Activated CD8-positive, alpha-beta memory T cell treated with anti-CD3 and anti-CD28 coated beads for 48 hours (primary cell): ENCODE measurements around the gene SP140L.
"Not testable (repeated sequence)": the region's sequence is repeated elsewhere in the genome, so short reads cannot be mapped to it uniquely, and the experiment has no call there.

ENCODE experiments used
- DNase-seq, 3 experiments: peaks; one replicate each; pipeline ENCODE4 v3.0.0-alpha.2; 2020; ENCODE audit warnings: low read depth in 2 of 3, low spot score in 2 of 3

Gene SP140L

DNA sequence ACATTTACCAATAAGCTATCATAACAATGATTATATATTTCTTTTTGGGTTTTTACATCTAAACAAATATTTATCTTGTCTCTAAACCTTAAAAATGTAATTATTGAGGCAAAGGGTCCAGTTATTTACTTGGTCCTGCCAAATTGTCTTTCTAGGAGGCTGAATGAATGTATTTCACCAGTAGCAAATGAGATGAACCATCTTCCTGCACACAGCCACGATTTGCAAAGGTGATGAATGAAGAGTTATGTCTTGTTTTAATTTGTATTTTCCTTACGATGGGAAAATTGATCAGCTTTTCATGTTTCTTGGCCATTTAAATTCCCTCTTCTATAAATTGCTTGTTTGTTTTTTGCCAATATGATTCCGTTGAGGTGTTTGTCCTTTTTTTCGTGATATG lies 90.4 kb downstream of the SP140L start:
- no peak for DNase-seq

DNA sequence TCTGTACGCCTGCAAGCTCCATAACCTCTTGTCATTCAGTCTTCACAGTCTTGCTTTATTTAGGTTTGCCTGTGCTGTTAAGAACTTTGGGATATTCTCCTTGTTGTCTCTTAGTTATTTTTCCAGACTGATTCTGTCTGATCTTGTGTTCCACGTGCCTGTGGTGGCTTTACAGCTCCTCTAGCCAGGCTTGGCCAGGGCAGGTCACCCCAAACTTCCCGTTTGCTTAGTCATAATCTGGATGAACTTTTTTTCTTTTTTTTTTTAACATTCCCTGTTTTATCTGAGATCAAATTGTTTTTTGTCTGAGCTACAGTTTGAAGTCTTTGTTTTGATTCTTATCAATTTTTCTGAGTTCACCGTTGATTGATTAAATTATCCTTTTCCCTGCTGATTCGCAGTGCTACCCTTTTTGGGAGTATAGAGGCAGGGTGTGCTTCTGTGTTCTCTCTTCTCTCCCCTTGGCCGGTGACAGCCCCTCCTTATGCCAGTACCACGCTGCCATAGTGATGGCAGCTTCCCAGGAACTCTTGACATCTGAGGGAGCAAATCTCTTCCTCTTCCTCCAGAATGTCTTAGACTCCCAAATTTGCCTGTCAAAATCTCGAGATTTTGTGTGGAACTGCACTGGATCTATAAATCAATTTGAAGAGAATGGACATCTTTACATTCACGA lies 91.5 kb downstream of the SP140L start:
- no peak for DNase-seq

DNA sequence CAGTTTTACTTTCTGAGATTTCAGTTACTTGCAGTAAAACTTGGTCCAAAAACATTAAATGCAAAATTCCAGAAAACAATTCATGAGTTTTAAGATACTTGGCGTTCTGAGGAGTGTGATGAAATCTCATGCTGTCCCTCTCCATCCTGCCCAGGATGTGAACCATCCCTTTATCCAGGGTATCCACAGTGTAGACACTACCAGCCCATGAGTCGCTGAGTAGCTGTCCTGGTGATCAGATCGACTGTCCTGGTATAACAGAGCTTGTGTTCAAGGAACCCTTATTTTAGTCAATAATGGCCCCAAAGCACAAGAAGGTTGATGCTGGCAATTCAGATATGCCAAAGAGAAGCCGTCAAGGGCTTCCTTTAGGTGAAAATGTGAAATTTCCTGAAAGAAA lies 92.2 kb downstream of the SP140L start:
- DNase-seq, result no peak

DNA sequence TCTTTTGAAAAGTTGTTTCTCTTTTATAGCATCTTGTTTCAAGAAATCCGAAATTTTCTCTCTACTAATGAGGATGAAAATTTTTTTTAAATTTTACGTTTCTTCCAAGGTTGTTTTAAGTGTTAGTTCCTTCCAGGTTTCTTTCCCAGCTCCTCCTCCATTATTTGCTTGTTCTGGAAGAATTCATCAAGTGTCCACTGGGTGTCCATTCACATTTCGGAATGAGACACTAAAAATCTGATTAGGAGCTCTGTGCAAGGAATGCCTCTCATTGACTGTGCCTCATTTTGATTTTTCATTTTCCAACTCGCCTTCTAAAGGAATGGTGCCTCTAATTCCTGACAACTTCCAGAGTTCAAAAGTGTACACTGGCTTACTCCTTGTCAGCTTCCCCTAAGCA lies 95.2 kb downstream of the SP140L start:
- DNase-seq, result no peak

DNA sequence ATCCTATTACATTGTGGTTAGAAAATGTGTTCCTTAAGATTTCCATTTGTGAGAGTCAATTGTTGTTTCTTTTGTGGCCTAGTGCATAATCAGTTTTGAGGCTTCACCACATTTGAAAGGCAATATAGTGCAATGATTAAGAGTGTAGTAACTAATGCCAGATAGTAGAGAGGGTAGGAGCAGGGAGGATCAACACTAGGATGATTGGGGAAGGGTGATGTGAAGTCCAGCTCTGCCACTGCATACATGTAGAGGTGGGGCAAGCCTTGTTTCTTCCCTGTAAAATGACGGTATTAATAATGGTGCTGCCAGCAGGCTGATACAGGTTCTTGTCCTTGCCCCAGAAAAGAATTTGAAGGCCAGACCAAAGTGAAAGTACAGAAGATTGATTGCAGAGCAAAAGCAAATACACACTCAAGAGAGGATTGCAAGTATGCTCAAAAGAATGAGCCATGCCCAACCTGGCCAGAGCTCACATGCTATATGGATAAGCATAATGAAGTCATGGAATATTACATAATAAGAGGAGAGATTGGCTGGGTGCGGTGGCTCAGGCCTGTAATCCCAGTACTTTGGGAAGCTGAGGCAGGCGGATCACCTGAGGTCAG lies 97.0 kb downstream of the SP140L start:
- no peak for DNase-seq

DNA sequence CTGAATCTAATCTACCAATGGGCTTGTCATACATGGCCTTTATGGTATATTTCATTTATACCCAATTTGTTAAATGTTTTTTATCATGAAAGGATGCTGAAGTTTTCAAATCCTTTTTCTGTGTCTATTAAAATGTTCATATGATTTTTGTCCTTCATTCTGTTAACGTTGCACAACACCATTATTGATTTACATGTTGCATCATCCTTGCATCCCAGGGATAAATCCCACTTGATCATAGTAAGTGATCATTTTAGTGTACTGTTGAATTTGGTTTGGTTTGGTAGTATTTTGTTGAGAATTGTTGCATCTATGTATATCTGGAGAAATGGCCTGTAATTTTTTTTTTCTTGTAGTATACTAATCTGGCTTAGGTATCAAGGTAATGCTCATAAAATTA lies 98.4 kb downstream of the SP140L start:
- no peak for DNase-seq

DNA sequence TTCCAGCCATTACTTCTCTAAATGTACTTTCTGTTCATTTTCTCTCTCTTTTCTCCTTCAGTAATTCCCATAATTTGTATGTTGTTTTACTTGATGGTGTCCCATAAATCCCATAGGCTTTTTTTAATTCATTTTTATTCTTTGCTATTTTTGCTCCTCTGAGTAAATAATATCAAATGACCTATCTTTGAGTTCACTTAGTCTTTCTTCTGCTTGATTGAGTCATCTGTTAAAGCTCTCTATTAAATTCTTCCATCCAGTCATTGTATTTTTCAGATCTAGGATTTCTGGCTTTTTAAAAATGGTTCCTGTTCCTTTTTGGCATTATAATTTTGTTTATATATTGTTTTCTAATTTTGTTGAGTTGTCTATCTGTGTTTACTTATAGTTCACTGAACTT lies 102.5 kb downstream of the SP140L start:
- no peak for DNase-seq

DNA sequence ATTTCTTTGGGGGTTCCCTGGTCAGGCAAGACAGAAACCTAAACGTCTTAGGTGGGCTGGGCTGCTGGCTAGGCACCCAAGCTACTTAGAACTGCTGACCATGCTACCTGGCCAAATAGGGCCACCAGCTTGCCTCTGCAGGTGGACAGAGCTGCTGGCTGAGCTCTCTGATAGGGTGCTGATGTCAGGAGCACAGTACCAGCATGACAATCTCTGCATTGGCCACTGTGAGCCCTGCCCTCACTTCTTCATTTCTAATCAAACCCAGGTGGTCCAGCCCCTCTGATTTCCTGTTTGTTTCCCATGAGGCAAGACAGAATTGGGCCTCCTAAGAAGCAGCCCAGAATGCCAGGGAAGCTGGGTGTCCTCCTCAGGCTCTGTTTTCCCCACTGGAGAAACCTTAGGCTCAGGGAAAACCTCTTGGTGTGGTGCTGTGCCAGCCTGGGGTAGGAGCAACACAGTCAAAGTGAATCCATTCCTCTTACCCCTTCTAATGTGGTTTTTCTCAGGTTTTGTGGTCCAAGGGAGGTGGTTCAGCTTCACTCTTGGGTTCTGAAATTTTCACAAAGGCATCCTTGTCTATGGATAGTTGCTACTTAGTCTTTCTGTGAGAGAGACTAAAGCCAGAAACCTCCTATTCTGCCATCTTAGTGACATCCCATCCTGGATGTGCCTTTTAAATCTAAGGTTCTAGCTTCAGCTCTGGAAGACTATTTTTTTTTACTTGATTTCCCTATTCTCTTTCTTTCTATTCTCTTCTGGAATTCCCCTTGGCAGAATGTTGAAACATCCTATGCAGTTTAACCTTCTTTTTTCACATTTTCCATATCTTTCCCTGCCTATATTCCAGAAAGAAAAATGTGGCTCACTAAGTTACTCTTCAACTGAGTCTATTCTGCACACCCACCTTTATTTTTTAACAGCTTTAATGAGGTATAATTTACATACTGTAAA lies 104.2 kb downstream of the SP140L start:
- no peak for DNase-seq

DNA sequence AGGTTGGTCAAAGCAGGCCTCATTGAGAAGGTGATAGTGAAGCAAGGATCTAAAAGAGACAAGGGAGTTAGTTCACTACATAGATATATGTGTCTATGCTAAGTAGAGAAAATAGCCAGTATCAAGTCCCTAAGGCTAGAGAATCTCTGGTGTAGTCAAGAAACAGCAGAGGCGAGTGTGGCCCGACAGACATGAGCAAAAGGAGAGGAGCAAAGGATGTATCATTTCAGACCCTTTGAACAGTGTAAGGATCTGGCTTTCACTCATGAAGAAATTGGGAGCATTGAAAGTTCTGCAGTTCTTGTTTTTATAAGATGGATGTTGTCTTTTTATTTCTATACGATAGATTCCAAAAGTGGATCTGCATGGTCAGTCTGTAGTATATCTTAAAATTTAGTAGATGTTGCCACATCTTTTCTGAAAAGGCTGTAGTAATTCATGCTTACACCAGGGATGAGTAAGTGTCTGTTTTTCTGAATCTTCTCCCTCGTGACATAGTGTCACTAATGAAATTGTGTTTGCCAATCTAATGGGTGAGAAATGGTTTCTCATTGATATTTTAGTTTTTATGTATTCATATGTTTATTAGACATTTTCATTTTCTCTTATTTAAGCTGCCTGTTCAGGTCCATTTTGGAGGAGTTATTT lies 107.8 kb downstream of the SP140L start:
- no peak for DNase-seq

DNA sequence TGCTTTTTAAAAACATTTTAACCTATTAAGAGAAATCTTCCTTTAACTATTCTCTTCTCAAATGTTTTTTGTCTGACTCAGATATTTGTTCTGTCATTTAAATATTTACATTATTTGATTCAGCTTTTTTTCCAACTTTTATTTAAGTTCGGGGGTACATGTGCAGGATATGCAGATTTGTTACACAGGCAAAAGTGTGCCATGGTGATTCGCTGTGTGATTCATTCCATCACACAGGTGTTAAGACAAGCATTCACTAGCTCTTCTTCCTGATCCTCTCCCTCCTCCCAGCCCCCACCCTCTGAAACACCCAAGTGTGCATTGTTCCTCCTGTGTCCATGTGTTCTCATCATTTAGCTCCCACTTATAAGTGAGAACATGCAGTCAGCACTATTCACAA lies 108.4 kb downstream of the SP140L start:
- DNase-seq, result no peak

DNA sequence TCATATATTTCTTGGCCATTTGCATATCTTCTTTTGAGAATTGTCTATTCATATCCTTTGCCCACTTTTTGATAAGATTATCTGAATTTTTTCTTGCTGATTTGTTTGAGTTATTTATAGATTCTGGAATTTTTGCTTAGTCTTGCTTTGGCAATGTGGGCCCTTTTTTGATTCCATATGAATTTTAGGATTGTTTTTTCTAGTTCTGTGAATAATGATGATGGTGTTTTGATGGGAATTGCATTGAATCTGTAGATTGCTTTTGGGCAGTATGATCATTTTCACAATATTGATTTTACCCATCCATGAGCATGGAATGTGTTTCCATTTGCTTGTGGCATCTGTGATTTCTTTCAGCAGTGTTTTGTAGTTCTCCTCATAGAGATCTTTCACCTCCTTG lies 112.1 kb downstream of the SP140L start:
- DNase-seq, result not testable (repeated sequence)

DNA sequence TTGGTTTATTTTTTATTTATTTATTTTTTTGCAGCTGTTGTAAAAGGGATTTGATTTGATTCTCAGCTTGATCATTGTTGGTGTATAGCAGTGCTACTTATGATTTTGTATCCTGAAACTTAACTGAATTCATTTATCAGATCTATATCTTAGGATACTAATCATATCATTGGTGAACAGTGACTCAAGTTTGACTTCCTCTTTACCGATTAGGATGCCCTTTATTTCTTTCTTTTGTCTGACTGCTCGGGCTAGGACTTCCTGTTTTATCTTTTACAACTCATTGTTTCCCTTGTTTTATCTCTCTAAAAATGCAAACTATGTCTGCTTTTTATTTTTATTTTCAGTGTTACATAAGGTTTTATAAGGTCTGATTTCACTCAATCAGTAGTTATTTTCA lies 112.6 kb downstream of the SP140L start:
- DNase-seq, result no peak

DNA sequence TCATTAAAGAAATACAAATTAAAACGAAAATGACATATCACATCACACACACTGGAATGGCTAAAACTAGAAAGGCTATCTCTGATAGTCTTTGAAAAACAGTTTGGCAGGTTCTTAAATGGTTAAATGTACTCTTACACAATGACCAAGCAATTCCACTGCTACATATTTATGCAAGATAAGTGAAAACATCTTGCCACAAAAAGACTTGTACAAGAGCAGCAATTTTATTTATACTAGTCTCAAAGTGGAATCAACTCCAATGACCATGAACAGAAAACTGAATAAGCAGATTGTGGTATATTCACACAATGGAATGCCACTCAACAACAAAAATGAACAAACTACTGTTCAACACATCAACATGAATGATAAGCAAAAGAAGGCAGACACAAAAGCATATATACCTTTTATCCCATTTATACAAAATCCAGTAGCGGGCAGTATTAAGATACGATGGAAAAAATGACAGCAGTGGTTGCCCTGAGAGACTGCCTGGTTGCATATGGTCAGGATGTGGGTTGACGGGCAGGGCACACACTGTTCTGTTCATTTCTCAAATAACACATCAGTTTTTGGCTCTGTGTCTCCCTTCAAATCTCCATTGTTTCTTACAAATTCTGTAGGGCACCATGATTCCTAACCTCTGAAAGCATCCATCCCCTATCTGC lies 114.4 kb downstream of the SP140L start:
- DNase-seq, result no peak

DNA sequence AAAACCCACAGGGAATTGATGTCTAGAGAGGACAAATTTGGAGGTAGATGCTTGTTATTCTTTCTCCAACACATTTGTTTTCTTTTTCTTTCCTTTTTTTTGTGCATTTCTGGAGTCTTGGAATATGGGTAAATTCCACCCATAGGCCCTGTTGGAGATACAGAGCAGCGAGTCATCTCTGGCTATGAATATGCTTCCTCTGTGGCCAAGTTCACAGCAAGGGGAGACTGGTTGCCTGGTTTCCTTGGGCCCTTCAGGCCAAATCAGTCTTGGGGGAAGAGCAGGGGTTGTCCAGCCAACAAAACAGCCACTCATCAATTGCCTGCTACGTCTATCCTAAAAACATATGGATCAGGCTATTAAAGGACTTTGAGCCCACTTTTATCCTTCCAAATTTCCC lies 116.5 kb downstream of the SP140L start:
- DNase-seq, result no peak

DNA sequence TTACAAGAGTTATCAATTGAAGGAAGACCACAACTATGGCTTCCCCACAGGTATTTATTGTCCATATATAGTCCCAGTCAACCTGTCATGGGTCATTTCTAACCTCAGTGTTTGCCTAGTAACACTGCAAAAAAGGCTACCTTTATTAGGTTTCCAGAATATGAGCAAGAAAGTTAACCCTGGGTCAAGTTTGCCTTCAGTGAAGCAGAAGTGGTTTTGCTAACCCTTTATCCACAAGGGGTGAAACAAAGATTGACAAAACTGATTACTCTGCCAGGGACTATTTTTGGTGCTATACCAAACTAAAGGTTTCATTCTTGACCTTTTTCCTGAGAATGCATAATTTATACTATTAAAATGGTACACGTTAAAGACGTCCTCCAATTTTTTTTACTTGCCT lies 117.8 kb downstream of the SP140L start:
- DNase-seq, result no peak

DNA sequence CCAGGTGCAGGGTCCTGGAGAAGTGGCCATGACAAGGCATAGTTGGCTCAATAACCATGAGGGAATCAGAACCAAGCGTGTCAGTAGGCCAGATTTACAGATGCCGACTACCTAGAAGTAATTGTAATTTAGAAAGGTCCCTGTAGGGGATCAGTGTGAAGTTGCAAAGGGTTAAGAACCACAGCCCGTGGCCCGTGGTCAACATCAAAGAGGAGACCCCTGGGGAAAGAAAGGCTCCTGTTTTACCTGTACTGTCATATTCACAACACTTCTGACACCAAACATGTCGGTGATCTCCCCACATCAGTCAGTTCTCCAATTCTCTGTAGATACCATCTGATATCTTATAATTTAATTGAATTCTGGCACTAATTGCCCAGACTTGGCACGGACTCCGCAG lies 120.0 kb downstream of the SP140L start:
- DNase-seq, result no peak

DNA sequence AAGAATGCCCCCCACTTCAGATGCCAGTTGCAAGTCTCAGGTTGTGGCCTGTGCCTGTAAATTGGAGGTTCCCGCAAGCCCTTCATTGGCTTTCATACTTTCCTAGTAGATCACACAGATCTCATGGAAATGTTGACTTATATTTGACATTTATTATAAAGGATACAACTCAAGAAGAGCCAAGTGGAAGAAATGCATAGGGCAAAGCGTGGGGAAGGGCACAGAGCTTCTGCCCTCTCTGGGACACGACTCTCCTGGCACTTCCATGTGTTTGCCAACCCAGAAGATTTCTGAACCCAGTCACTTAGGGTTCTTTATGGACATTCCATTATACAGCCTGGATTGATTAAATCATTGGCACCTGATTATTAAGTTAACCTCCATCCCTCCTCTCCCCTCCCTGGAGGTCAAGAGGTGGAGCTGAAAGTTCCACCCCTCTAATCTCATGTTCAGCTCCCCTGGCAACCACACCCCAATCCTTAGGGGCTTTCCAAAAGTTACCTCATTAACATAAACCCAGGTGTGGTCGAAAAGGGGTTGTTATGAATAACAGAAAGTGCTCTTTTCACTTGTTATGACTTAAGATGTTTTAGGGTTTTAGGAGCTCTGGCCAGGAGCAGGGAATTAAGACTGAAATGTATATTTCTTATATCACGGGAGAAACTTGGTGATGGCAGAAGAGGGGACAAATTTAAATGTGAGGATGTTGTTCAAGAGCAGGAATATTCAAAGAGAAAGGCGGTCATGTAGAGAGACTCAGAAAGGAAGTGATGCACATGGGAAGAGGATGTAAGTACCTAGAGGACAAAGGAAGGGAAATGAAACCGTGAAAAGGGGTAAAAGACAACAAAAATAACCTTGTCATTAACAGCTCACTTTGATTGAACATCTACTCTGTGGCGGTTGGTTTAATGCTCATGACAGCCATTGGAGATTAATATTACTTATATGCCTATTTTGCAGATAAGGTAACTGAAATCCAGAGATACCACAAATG lies 120.8 kb downstream of the SP140L start:
- DNase-seq, result no peak

DNA sequence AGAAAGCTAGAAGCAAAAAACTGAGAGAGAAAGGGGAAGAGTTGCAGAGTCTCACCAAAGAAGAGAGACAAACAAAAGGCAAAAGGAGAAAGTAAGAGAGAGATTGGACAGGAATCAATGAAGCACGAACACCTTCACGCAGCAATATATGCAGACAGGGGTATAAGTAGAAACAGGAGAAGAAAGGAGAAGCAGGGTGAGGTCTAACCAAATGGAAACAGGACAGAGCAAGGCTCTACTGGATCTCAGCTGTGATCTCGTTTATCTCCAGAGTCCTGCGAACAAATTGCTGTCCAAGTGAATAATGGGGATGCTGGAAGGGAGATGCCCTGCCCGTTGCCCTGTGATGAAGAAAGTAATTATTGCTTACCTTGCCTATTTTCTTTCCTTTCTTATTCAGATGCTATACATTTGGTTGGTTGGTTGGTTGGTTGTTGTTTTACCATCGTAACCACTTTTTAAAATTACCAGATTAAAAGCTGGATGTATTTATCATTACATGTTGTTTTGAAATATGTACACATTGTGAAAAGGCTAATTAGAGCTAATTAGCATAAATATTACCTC lies 123.0 kb downstream of the SP140L start:
- DNase-seq, result no peak

DNA sequence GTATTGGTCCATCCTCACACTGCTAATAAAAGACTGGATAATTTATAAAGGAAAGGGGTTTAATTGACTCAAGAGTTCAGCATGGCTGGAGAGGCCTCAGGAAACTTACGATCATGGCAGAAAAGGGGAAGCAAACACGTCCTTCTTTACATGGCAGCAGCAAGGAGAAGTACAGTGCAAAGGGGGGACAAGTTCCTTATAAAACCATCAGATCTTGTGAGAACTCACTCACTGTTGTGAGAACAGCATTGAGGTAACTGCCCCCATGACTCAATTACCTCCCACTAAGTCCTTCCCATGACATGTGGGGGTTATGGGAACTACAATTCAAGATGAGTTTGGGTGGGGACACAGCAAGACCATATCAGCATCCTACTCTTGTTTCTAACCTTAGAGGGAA lies 126.0 kb downstream of the SP140L start:
- DNase-seq, result no peak
